ENCODE measurements around the gene TMEM178A.
"Not testable (repeated sequence)": the region's sequence is repeated elsewhere in the genome, so short reads cannot be mapped to it uniquely, and the experiment has no call there.

TMEM178A gene

DNA sequence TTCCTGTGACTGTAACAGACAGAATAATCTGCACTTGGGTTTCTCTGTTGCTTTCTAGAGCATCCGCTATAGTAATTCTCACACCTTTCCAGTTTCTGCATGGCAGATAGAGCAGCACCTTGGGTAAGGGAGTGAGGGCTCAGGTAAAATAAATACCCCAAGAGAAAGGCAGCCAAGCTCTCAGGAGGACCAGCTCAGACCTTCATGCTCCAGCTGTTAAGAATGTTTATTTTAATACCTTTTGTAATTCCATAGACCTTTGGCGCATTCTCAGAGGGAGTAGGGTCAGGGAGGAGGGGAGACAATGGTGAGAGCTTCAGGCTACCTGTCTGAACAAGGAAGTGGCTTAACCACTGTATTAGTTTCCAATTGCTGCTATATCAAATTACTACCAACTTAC lies 16.2 kb upstream of the TMEM178A start:
- no peak for DNase-seq

- DNase-seq: no peak
These were observed 15.2 kb upstream of the TMEM178A start for GRCh38 chr2:39650468-39650867.

DNA sequence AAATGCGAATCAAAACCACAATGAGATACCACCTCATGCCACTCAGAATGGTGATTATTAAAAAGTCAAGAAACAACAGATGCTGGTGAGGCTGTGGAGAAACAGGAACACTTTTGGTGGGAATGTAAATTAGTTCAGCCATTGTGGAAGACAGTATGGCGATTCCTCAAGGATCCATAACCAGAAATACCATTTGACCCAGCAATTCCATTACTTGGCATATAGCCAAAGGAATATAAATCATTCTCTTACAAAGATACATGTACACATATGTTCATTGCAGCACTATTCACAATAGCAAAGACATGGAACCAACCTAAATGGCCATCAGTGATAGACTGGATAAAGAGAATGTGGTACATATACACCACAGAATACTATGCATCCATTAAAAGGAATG lies 9.5 kb upstream of the TMEM178A start:
- not testable (repeated sequence) for DNase-seq

GRCh38 chr2:39657287-39657937 lies 8.3 kb upstream of the TMEM178A start:
- DNase-seq: no peak

GRCh38 chr2:39658371-39658770 lies 7.3 kb upstream of the TMEM178A start:
- DNase-seq: no peak

- DNase-seq: no peak
These were observed 5.7 kb upstream of the TMEM178A start for GRCh38 chr2:39659765-39660611.

DNA sequence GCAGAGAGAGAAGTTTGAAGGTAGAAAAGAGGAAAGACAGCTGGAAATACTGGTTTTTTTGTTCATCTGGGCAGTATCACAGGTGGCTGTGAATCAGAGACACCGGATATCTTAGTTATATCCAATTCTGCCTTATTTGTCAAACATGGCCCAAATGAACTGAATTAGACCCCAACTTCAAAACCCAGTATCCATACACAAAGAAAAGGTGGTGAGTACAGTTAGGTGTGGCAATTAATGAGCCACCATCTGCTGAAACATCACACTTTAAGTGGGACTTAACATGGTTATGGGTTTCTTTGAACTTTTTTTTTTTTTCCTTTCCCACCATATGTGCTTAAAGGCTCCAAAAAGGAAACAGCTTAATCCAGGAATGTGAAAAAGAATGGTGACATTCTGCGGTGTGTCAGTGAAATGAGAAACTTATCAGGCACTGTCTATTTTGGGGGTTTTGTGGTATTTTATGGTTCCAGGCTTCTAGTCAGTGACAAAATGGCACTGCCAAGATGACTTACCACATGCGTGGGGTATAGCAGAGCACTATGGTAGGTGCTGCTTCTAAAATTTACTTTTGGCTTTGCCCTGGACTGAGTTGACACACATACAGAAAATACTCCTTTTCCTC lies 5.0 kb upstream of the TMEM178A start:
- no peak for DNase-seq

- DNase-seq: no peak
These were observed 3.9 kb upstream of the TMEM178A start for GRCh38 chr2:39661826-39662225.

DNA sequence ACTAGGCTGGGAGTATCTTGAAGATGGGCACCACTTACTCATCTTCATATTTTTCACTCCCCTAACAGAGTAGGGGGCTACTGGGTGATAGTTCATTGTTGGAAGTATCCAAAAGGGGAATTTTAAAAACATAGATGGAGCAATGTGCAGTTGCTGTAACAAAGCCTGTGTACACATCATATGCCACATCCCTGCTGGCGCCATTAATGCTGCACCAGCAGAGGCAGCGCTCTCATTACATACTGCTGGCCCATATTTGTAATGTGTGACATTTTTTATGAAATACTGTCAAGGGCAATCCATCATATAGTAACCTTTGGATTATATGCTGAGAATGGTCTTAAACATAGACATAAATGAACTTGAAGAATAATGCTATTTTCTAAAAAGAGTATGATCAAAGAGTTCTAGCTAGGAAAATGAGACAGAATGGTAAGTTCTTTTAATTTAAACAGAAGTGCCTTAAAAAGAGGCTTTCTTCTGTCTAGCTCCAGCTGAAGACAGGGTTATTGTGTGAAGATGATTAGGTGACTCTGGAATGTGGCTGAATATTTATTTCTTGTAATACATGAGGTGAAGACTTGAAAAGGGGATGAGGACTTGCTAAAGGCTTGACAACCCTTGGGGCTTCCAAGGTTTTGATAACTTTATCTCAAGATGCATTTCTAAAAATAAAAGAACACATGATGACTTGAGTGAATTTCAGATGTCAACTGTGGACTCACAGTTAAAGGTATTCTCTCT lies 2.4 kb upstream of the TMEM178A start:
- no peak for DNase-seq

DNA sequence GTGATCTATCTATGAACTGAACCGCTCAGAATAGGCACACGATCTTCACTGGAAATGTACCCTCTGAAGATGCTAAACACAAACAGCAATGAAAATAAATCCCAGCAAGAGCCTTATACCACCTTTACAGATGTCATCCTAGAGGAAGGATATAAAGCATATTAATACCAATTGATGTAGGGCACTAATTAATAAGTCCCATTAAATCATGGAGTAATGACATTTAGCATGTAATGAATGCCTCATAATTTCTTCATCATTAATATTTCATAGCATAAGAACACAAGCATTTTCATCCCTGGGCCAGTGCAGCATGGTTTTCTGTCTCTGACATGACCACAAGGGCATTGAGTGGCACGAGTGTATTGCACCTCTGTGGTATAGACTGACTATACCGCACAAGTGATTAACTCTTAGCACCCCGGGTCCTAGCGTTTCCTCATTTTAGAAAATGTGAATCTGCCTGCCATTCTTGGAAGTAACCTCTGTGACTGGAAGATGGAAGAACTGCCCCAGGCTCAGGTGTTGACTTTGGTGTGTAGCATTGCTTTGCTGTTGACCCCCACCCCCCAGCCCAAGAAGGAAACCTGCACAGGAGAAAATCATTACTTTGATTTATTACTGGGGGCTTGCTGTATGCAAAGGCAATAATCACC lies 1.4 kb upstream of the TMEM178A start:
- DNase-seq: no peak

DNA sequence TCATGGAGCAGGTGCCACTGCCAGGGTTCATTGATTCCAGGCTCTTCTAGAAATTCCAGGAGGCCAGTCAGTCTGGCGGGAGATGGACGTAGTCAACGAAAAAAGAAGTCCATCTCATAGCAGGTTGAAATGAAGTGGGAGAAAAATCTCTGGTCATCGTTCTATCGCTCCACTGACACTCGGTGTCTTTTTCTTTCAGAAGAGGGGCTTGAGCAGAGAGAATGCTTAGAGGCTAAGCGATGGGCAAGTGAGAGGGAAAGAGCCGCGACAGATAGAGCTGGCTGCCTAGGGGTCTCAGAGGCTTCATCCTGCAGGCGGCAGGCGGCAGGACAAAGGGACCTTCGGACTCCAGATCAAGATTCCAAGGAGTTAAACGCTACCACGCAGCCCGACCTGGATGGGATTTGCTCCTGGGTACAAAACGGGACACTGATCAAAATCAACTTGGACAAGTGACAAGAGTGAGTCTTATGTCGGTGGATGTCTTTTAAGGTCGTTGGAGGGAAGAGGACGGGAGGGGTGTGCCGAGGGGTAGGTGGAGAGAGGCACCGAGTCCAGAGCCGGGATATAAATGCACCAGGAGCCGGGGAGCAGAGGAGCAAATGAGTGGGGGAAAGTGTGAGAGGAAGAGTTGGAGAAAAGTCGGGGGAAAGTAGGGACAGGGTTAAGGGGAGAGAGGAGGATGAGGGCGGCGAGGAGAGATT lies 677 bp upstream of the TMEM178A start:
- no peak for DNase-seq

- no peak for DNase-seq
These were observed 879 bp downstream of the TMEM178A start for GRCh38 chr2:39666491-39667101.

DNA sequence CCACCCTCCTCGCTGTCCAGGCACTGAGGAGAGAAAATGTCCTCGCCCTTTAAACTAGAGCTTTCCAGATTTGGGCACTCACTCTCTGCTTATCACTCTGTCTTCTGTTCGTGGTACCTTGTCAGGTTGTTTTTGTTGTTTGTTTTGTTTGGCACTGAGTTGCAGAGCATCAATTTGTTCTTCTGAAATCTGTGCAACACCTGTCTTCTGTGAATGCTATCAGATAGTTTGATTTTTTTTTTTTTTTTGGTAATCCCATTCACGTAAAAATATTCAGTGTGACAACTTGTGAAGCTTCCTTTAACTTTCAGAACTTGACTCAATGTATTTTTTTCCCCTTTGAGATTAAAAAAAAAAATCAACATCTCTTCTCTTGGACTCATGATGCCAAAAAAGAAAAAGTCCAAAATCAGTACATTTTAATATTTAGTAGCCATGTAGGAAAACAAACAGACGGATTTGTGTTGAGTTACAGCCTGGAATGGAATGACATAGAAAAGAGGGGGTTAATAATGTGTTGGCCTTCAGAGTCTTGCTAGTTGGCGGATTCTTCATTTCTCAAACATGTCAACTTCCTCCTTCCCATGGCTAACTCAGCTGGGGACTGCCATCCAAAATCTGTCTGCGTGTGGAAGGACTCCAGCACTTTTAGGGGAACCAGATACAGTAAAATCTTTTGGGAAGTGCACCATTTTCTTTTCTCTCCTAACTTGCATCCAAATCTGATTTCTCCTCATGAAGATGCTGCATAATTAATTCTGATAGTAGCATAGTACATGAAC lies 1.6 kb downstream of the TMEM178A start:
- no peak for DNase-seq

GRCh38 chr2:39667886-39668276 lies 2.2 kb downstream of the TMEM178A start:
- DNase-seq: no peak

- DNase-seq: no peak
These were observed 2.9 kb downstream of the TMEM178A start for GRCh38 chr2:39668576-39669080.

- no peak for DNase-seq
These were observed 5.9 kb downstream of the TMEM178A start for GRCh38 chr2:39671604-39672003.

- no peak for DNase-seq
These were observed 7.3 kb downstream of the TMEM178A start for GRCh38 chr2:39673018-39673417.

- no peak for DNase-seq
These were observed 10.6 kb downstream of the TMEM178A start for GRCh38 chr2:39676342-39676741.

DNA sequence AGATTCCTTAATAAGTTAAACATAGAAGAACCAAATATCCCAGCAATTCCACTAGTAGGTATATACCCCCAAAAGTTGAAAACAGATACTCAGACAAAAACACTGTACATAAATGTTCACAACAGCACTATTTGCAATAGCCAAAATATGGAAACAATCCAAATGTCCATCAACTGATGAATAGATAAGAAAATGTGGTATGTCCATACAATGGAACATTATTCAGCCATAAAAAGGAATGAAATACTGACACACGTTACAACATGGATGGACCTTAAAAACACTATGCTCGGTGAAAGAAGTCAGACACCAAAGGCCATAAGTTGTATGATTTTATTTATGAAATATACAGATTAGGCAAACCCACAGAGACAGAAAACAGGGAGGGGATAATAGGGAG lies 12.5 kb downstream of the TMEM178A start:
- DNase-seq: no peak

DNA sequence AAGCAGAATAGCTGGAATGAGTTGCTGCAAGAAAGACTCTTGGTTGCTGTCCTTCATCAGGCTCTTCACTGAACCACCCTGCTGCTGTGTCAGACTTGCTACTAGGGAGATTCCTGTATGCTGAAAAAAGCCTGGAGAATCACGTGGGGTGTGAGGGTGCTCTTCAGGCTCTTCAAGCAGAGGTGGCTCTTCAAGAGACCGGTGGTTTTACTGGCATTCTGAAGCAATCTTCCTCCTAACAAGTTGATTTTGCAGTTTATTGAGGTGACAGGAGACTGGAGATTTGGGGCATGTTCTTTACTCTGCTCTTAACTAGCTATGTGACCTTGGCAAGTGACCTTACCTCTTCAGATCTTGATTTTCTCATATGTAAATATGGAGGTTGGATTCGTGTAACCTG lies 14.1 kb downstream of the TMEM178A start:
- DNase-seq: no peak

Measured in NCI-H187 treated with DMSO at 0.1 percent for 48 hours (cell line).